Esophagus squamous epithelium (tissue), 5 donors: ENCODE measurements around the gene MEAF6. TPM values are rescaled to one million over a fixed set of nuclear protein-coding genes. Genes with fewer than 3 reads are reported as not detected.

Source experiments
- DNase-seq: peaks from one replicate; lab custom pipeline; 2025; lab: John Stamatoyannopoulos, UW
- H3K27ac ChIP-seq, 4 donors: fragments of 200-600 bp; sonication (generic); one replicate each; pipeline ENCODE4 v1.5.1; 2016 to 2019; ENCODE audit warnings: mild to moderate bottlenecking in 1 of 4
- H3K27me3 ChIP-seq, 4 donors: fragments of 200-600 bp; sonication (generic); 1 replicate in 3 of 4; 2 replicates in 1 of 4; pipeline versions ENCODE4 v1.5.1 to v1.6.0; 2017 to 2021; ENCODE audit warnings: antibody characterized with exemption in 1 of 4
- H3K36me3 ChIP-seq, 3 donors: fragments of 200-600 bp; sonication (generic); one replicate each; pipeline ENCODE4 v1.5.1; 2016 to 2019
- H3K4me1 ChIP-seq, 3 donors: fragments of 200-600 bp; sonication (generic); one replicate each; pipeline ENCODE4 v1.5.1; 2017 to 2019
- H3K4me3 ChIP-seq, 4 donors: fragments of 200-600 bp; sonication (generic); 1 replicate in 3 of 4; 2 replicates in 1 of 4; pipeline ENCODE4 v1.5.1; 2016 to 2019; ENCODE audit warnings: mild to moderate bottlenecking in 2 of 4, moderate library complexity in 1 of 4
- H3K9me3 ChIP-seq, 3 donors: fragments of 200-600 bp; sonication (generic); one replicate each; pipeline ENCODE4 v1.5.1; 2016 to 2019
- POLR2A ChIP-seq, 4 donors: fragments of 450-650 bp; IDR thresholded peaks; one replicate each; pipeline ENCODE4 v1.6.1; 2017; ENCODE audit warnings: antibody characterized with exemption in 4 of 4, mild to moderate bottlenecking in 4 of 4, moderate library complexity in 3 of 4
- WGBS, 2 donors: methylation state at CpG; one replicate each; pipeline ENCODE4 v1.1.5; 2018; 5-methylcytosine and 5-hydroxymethylcytosine counted together
- intact Hi-C: fragments of 100-400 bp; cut with DNase I; formaldehyde crosslinking; loops from one replicate; pipeline ENCODE4 v1.15.0; 2022
- total RNA-seq, 4 donors: library from RNA; depleted of rRNA; stranded (reverse); fragments of >200 nt; gene quantifications; one replicate each; pipeline ENCODE4 v1.1.0, GENCODE V29; 2016
- TF ChIP-seq, protein P1 (sequence below), 6 experiments: fragments of 450-650 bp in 4 of 6; fragments of 200-600 bp in 2 of 6; sonication (generic) in 2 of 6; IDR thresholded peaks; one replicate each; pipeline ENCODE4 v1.5.1; 2016 to 2019; ENCODE audit warnings: antibody characterized with exemption in 6 of 6, mild to moderate bottlenecking in 4 of 6, moderate library complexity in 4 of 6
- donor health status: DM: yes; HTN: yes; CAD: no.

The MEAF6 gene
- total RNA-seq, 4 donors from 2014 or later: 45.5 to 67.9 (median 56.5) TPM

DNA sequence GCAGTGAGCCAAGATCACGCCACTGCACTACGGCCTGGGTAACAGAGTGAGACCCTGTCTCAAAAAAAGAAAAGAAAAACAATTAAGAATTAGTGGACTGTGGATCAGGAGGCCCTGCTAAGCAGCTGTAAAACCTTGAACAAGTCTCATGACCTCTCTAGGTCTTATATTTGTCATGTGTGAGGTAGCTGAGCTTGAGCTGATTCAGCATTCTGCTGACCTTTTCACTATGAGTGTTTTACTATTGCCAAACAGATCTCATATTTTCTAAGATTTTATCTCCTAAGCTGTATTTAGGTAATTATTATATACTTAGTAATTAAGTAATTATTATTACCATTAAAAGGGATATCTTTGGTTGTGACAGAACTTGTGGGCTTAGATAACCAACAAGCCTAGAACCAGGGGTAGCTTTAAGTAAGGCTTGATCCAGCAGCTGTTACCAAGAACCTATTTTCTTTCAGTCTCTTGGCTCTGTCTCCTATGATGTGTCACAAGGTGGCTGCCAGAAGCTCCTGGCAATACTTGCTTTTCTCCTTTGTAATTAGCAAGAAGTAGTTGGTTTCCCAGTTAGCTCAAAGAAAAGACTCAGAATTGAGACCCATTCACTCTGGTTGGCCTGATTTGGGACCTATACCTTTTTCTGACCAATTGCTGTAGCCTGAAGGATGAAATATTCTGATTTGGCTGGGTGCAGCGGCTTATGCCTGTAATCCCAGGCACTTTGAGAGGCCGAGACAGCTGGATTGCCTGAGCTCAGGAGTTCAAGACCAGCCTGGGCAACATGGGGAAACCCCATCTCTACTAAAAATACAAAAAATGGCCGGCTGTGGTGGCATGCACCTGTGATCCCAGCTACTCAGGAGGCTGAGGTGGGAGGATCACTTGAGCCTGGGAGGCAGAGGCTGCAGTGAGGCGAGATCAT, 48.7 kb downstream of the MEAF6 start:
- Histone ChIP-seq H3K4me1 (peaks cover 0 to 22% (median 14%) of the 10 kb centered on the region in 3 donors), H3K4me3 (no peak overlapping the region), H3K27ac (peak overlapping the region; percentile 26 to 69 (median 62)), H3K9me3 (no peaks in the 10 kb centered on the region), H3K27me3 (no peaks in the 10 kb centered on the region), H3K36me3 (peaks cover 0 to 3% (median 0%) of the 10 kb centered on the region in 3 donors)
- TF ChIP-seq, protein P1, sequence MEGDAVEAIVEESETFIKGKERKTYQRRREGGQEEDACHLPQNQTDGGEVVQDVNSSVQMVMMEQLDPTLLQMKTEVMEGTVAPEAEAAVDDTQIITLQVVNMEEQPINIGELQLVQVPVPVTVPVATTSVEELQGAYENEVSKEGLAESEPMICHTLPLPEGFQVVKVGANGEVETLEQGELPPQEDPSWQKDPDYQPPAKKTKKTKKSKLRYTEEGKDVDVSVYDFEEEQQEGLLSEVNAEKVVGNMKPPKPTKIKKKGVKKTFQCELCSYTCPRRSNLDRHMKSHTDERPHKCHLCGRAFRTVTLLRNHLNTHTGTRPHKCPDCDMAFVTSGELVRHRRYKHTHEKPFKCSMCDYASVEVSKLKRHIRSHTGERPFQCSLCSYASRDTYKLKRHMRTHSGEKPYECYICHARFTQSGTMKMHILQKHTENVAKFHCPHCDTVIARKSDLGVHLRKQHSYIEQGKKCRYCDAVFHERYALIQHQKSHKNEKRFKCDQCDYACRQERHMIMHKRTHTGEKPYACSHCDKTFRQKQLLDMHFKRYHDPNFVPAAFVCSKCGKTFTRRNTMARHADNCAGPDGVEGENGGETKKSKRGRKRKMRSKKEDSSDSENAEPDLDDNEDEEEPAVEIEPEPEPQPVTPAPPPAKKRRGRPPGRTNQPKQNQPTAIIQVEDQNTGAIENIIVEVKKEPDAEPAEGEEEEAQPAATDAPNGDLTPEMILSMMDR (IDR thresholded peaks at IDR 0.05): no peak
- no peak for TF ChIP-seq POLR2A (IDR thresholded peaks at IDR 0.05)
- 73 to 77% methylated on average over 5 to 6 of the region's 6 CpGs for WGBS, 2 donors
- no peak for DNase-seq
- intact Hi-C loops: no loop called here

DNA sequence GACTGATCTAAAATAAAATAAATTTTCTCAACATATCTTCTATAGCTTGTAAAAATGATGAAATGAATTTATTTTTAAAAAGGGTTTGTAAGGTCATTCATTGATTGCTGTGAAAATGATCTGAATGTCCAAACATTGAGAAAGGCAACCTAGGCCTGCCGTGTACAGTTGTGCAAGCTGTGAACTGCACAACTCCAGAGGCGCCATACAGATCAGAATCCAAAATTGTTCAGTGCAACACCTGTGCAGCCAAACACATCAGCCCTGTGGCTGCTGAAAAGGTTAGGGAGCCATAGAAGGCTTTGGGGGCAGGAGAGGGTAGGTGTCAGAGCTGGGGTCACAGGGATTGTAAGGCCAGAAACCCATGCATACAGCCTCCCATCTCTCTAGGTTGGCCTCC, 50.1 kb downstream of the MEAF6 start:
- intact Hi-C loops: no loop called here
- Histone ChIP-seq H3K27me3 (no peaks in the 10 kb centered on the region), H3K4me1 (peaks cover 0 to 18% (median 12%) of the 10 kb centered on the region in 3 donors), H3K4me3 (no peak overlapping the region), H3K36me3 (peaks cover 0 to 7% (median 0%) of the 10 kb centered on the region in 3 donors), H3K9me3 (no peaks in the 10 kb centered on the region), H3K27ac (no peak overlapping the region)
- DNase-seq: no peak
- WGBS, 2 donors: 53 to 96% methylated on average over 2 of the region's 2 CpGs
- TF ChIP-seq POLR2A (IDR thresholded peaks at IDR 0.05): no peak
- TF ChIP-seq, protein P1 (IDR thresholded peaks at IDR 0.05): no peak

DNA sequence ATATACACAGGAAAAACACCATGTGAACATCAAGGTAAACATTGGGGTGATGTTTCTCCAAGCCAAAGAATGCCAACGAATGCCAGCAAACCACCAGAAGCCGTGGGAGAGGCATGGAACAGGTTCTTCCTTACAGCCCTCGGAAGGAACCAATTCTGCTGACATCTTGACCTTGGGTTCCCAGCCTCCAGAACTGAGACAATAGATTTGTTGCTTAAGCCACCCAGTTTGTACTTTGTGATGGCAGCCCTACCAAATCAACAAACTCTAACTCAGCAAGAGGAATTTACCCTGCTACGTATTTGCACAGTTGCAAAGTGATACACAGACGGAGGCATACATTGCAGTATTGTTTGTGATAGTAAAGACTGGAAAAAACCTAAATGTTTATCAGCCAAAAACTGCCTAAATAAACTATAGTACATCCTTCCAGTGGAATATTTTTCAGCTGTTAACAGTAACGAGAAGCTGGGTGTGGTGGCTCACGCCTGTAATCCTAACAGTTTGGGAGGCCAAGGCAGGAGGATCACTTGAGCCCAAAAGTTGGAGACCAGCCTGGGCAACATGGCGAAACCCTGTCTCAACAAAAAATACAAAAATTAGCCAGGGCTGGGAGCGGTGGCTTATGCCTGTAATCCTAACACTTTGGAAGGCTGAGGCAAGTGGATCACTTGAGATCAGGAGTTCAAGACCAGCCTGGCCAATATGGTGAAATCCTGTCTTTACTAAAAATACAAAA, 52.7 kb downstream of the MEAF6 start:
- H3K36me3 ChIP-seq: peaks cover 0 to 7% (median 0%) of the 10 kb centered on the region in 3 donors
- TF ChIP-seq, protein P1 (IDR thresholded peaks at IDR 0.05): no peak
- no peak for TF ChIP-seq POLR2A (IDR thresholded peaks at IDR 0.05)
- WGBS, 2 donors: 89 to 90% methylated on average over 9 of the region's 9 CpGs
- H3K9me3 ChIP-seq: no peaks in the 10 kb centered on the region
- peaks cover 0 to 18% (median 12%) of the 10 kb centered on the region in 3 donors for H3K4me1 ChIP-seq
- no peaks in the 10 kb centered on the region for H3K27me3 ChIP-seq
- H3K4me3 ChIP-seq: no peak overlapping the region
- H3K27ac ChIP-seq: no peak overlapping the region
- DNase-seq: no peak
- intact Hi-C loops: no loop called here

DNA sequence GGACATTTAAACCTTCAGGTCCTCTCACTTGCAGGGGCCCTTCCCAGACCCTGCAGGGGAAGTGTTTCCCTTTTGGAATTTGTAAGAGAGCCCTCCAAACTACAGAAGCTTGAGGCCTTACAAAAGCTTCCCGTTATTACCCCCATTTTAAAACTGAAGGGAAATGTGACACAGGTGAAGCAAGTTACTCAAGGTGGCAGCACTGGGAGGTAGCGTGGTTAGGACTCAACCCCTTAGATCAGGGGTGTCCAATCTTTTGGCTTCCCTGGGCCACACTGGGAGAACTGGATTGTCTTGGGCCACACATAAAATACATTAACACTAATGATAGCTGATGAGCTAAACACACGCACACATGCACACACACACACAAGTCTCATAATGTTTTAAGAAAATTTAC, 56.0 kb downstream of the MEAF6 start:
- H3K27ac ChIP-seq: no peak overlapping the region
- no peaks in the 10 kb centered on the region for H3K27me3 ChIP-seq
- TF ChIP-seq, protein P1 (IDR thresholded peaks at IDR 0.05): no peak
- no peak for TF ChIP-seq POLR2A (IDR thresholded peaks at IDR 0.05)
- H3K4me1 ChIP-seq: peaks cover 0 to 10% (median 8%) of the 10 kb centered on the region in 3 donors
- DNase-seq: no peak
- 72 to 81% methylated on average over 3 of the region's 3 CpGs for WGBS, 2 donors
- no peak overlapping the region for H3K4me3 ChIP-seq
- peaks cover 0 to 7% (median 0%) of the 10 kb centered on the region in 3 donors for H3K36me3 ChIP-seq
- H3K9me3 ChIP-seq: no peaks in the 10 kb centered on the region
- intact Hi-C loops: loop anchor here (10.0 kb wide), 1 partner anchor 226 kb away; no protein-coding TSS in a partner anchor
